Uterus (tissue), 2 donors: Measurements from ENCODE around the gene SLC35B2.

Source experiments
- CTCF ChIP-seq, 4 experiments: fragments of 200-600 bp in 2 of 4; fragments of 450-650 bp in 2 of 4; sonication (generic) in 2 of 4; IDR thresholded peaks; one replicate each; pipeline ENCODE4 v1.5.1; 2016 to 2019; ENCODE audit warnings: antibody characterized with exemption in 4 of 4, mild to moderate bottlenecking in 2 of 4, moderate library complexity in 1 of 4
- POLR2A ChIP-seq, 2 donors: fragments of 450-650 bp; IDR thresholded peaks; one replicate each; pipeline ENCODE4 v1.6.1; 2016; ENCODE audit warnings: antibody characterized with exemption in 2 of 2, mild to moderate bottlenecking in 1 of 2, moderate library complexity in 1 of 2

GRCh38 chr6:44217332-44218143, 39.8 kb downstream of the SLC35B2 start:
- TF ChIP-seq CTCF (IDR thresholded peaks at IDR 0.05) (no peak), POLR2A (IDR thresholded peaks at IDR 0.05) (no peak)
